HepG2 (cell line): ENCODE measurements around the gene CLIC3. TPM values are rescaled to one million over a fixed set of nuclear protein-coding genes. Genes with fewer than 3 reads are reported as not detected.

Source experiments
- CTCF ChIP-seq: sonication (generic); formaldehyde crosslinking; IDR thresholded peaks from 2 replicates; pipeline ENCODE4 v1.5.0; 2020; ENCODE audit warnings: mild to moderate bottlenecking, missing genetic modification reagents, moderate library complexity
- HDAC1 ChIP-seq: sonication (generic); formaldehyde crosslinking; IDR thresholded peaks from 2 replicates; pipeline ENCODE4 v1.5.1; 2020; ENCODE audit warnings: mild to moderate bottlenecking, missing genetic modification reagents
- HNF1A ChIP-seq, 2 experiments: sonication (generic) in 1 of 2; formaldehyde crosslinking in 1 of 2; IDR thresholded peaks; 2 replicates each; pipeline versions ENCODE4 v1.4.0 to v1.6.1; 2016 to 2020; ENCODE audit warnings: borderline replicate concordance in 1 of 2, low read depth in 1 of 2, mild to moderate bottlenecking in 1 of 2, missing genetic modification reagents in 1 of 2
- HNF1B ChIP-seq: sonication (generic); formaldehyde crosslinking; IDR thresholded peaks from 2 replicates; pipeline ENCODE4 v1.5.1; 2020; ENCODE audit warnings: mild to moderate bottlenecking, moderate library complexity, missing genetic modification reagents
- IKZF4 ChIP-seq: sonication (generic); formaldehyde crosslinking; IDR thresholded peaks from 2 replicates; pipeline ENCODE4 v1.5.1; 2020; ENCODE audit warnings: borderline replicate concordance, mild to moderate bottlenecking, low read depth, missing genetic modification reagents; ENCODE audit errors: not compliant biosample characterization
- KLF16 ChIP-seq, 2 experiments: sonication (generic) in 1 of 2; formaldehyde crosslinking in 1 of 2; IDR thresholded peaks; 2 replicates each; pipeline versions ENCODE4 v1.6.1 to v1.8.0; 2016 to 2023; ENCODE audit warnings: missing genetic modification reagents in 2 of 2, missing compliant biosample characterization in 1 of 2
- MED13 ChIP-seq: sonication (generic); formaldehyde crosslinking; IDR thresholded peaks from 2 replicates; pipeline ENCODE4 v1.5.0; 2020; ENCODE audit warnings: missing genetic modification reagents
- MED8 ChIP-seq: sonication (generic); formaldehyde crosslinking; IDR thresholded peaks from 2 replicates; pipeline ENCODE4 v1.8.1; 2023; ENCODE audit warnings: mild to moderate bottlenecking, missing genetic modification reagents; ENCODE audit not compliant: insufficient replicate concordance
- MEIS2 ChIP-seq: sonication (generic); formaldehyde crosslinking; IDR thresholded peaks from 2 replicates; pipeline ENCODE4 v1.9.0; 2021; ENCODE audit warnings: mild to moderate bottlenecking, missing genetic modification reagents
- MYC ChIP-seq: sonication (generic); formaldehyde crosslinking; IDR thresholded peaks from 2 replicates; pipeline ENCODE4 v1.9.0; 2021; ENCODE audit warnings: missing genetic modification reagents, borderline replicate concordance
- SIN3A ChIP-seq: IDR thresholded peaks from 2 replicates; pipeline ENCODE4 v1.6.1; 2011; ENCODE audit warnings: low read depth, mild to moderate bottlenecking, control low read depth, low read length, borderline replicate concordance
- SPEN ChIP-seq: sonication (generic); formaldehyde crosslinking; IDR thresholded peaks from 2 replicates; pipeline ENCODE4 v1.5.1; 2020; ENCODE audit warnings: low read depth, mild to moderate bottlenecking, missing genetic modification reagents
- THRA ChIP-seq: sonication (generic); formaldehyde crosslinking; IDR thresholded peaks from 2 replicates; pipeline ENCODE4 v1.4.0; 2020; ENCODE audit warnings: missing genetic modification reagents, borderline replicate concordance
- ZBTB7B ChIP-seq: sonication (generic); formaldehyde crosslinking; IDR thresholded peaks from 2 replicates; pipeline ENCODE4 v1.4.0; 2020; ENCODE audit warnings: missing genetic modification reagents
- ZMYM2 ChIP-seq: sonication (generic); formaldehyde crosslinking; IDR thresholded peaks from 2 replicates; pipeline ENCODE4 v1.8.0; 2022; ENCODE audit warnings: mild to moderate bottlenecking, missing genetic modification reagents
- ZNF121 ChIP-seq: sonication (generic); formaldehyde crosslinking; IDR thresholded peaks from 2 replicates; pipeline ENCODE4 v1.5.0; 2020; ENCODE audit warnings: mild to moderate bottlenecking, missing genetic modification reagents
- ZNF547 ChIP-seq: sonication (generic); formaldehyde crosslinking; IDR thresholded peaks from 2 replicates; pipeline ENCODE4 v1.5.1; 2020; ENCODE audit warnings: mild to moderate bottlenecking, missing genetic modification reagents
- ZNF766 ChIP-seq: sonication (generic); formaldehyde crosslinking; IDR thresholded peaks from 2 replicates; pipeline ENCODE4 v1.5.0; 2020; ENCODE audit warnings: missing genetic modification reagents, borderline replicate concordance
- polyA plus RNA-seq, 8 experiments: library from polyadenylated mRNA; depleted of rRNA in 3 of 8; stranded (reverse) in 7 of 8; unstranded in 1 of 8; fragments of >200 nt; fragmentation: Illumina TruSeq in 4 of 8; extraction: Trizol in 4 of 8; gene quantifications; 2 replicates each; pipeline versions ENCODE4 v1.2.1 to v1.2.3, GENCODE V29; 2011 to 2016; ENCODE audit warnings: low read depth in 4 of 8, missing spikeins in 1 of 8, mixed read lengths in 1 of 8; ENCODE audit not compliant: insufficient read depth in 1 of 8
- total RNA-seq, 5 experiments: library from RNA; depleted of rRNA; stranded (reverse); fragments of >200 nt; fragmentation: Illumina TruSeq; extraction: Trizol; gene quantifications; 2 replicates each; pipeline ENCODE4 v1.2.3, GENCODE V29; 2016; ENCODE audit warnings: low read depth in 1 of 5

CLIC3 gene
- total and polyA plus RNA-seq, 2 of the 13 experiments (the other 11 are each of a cell fraction or from before 2014, with no cell fraction given), result 0.51 to 1.5 TPM

- peak; percentile 97 for TF ChIP-seq CTCF (CRISPR knock-in tag)
- no peak for TF ChIP-seq ZNF547 (CRISPR knock-in tag)
- TF ChIP-seq HDAC1 (CRISPR knock-in tag), result peak; percentile 52; the same call in 1 of the 2 replicates
- TF ChIP-seq SIN3A, result no peak
- peak in 1 of 2 experiments; percentile 32; a peak in 1 of 4 replicates for TF ChIP-seq KLF16 (CRISPR knock-in tag; IDR thresholded peaks at IDR 0.05)
- TF ChIP-seq ZMYM2 (CRISPR knock-in tag), result 0 out of 2 replicates have a peak, but pooled peaks have one; percentile 64
- TF ChIP-seq IKZF4 (CRISPR knock-in tag), result peak; percentile 23
- TF ChIP-seq MED13 (CRISPR knock-in tag), result 0 out of 2 replicates have a peak, but pooled peaks have one; percentile 51
- TF ChIP-seq MED8 (CRISPR knock-in tag), result no peak
- 0 out of 2 replicates have a peak, but pooled peaks have one; percentile 14 for TF ChIP-seq ZNF766 (CRISPR knock-in tag)
- TF ChIP-seq ZBTB7B, result peak; percentile 89; the same call in 1 of the 2 replicates
- peak; percentile 64; the same call in 1 of the 2 replicates for TF ChIP-seq MYC (CRISPR knock-in tag)
- TF ChIP-seq MEIS2 (CRISPR knock-in tag), result peak; percentile 48; the same call in 1 of the 2 replicates
- TF ChIP-seq THRA (CRISPR knock-in tag), result peak; percentile 84; the same call in 1 of the 2 replicates
- 0 out of 2 replicates have a peak, but pooled peaks have one; percentile 4 for TF ChIP-seq ZNF121 (CRISPR knock-in tag)
- peak; percentile 74; the same call in 1 of the 2 replicates for TF ChIP-seq HNF1B
- TF ChIP-seq SPEN (CRISPR knock-in tag), result peak; percentile 38; the same call in 1 of the 2 replicates
- no peak for TF ChIP-seq HNF1A (IDR thresholded peaks at IDR 0.05; ENCODE audit: low read depth)
- peak; percentile 18; the same call in 1 of the 2 replicates for TF ChIP-seq HNF1A (CRISPR knock-in tag; IDR thresholded peaks at IDR 0.05; ENCODE audit: borderline replicate concordance)
Measured at GRCh38 chr9:136947955-136948510, 48.3 kb downstream of the CLIC3 start (continued).
